ENCODE data around the gene GAN.

DNA sequence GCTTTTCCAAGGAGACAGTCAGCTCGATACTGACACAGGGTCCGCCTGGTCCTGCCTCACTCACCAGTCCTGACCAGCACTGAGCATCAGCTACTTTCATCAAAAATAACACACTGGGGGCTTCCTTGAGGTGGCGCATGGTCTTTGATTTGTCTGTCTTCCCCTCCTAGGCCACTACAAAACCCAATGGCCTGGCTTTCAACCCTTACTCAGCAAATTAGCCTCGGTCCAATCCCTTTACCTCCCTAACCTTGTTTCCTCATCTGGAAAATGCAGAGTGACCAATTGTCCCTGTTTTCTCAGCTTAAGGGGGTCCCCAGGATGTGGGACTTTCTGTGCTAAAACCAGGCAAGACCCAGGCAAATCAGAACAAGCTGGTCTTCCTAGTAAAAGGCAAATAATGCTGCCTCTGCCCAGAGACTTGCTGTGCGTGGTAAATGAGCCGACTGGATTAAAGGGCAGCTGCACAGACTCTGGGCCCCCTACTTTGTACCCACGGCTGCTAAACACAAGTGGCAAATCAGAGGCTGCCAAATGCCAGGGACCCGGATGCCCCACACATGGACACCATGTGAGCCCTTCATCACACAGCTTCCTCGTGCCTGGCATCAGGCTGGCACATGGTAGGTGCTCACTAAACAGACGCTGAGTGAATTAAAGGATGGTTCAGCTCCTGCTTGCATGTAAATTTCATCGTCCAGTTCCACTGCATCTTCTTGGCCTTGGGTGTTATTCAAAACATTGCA is 98.7 kb downstream of the GAN start:
- TF ChIP-seq, protein P1, sequence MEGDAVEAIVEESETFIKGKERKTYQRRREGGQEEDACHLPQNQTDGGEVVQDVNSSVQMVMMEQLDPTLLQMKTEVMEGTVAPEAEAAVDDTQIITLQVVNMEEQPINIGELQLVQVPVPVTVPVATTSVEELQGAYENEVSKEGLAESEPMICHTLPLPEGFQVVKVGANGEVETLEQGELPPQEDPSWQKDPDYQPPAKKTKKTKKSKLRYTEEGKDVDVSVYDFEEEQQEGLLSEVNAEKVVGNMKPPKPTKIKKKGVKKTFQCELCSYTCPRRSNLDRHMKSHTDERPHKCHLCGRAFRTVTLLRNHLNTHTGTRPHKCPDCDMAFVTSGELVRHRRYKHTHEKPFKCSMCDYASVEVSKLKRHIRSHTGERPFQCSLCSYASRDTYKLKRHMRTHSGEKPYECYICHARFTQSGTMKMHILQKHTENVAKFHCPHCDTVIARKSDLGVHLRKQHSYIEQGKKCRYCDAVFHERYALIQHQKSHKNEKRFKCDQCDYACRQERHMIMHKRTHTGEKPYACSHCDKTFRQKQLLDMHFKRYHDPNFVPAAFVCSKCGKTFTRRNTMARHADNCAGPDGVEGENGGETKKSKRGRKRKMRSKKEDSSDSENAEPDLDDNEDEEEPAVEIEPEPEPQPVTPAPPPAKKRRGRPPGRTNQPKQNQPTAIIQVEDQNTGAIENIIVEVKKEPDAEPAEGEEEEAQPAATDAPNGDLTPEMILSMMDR (IDR thresholded peaks at IDR 0.05; ENCODE audit: low read length) = no peak
- TF ChIP-seq EZH2 (optimal IDR thresholded peaks at IDR 0.05; ENCODE audit: low read depth, low read length) = no peak

All from MM.1S (cell line).